AG09309 (cell line): ENCODE measurements around the gene TCEAL3.

Source experiments
- DNase-seq: peaks from one replicate; pipeline ENCODE4 v3.0.0-alpha.2; 2010; ENCODE audit warnings: low read depth
- H3K4me3 ChIP-seq: 2 replicates; pipeline ENCODE4 v1.5.1; 2011; ENCODE audit warnings: mild to moderate bottlenecking, low read depth, low read length, moderate library complexity; ENCODE audit not compliant: control insufficient read depth
- TF ChIP-seq, protein P1 (sequence below): IDR thresholded peaks from 2 replicates; pipeline ENCODE4 v1.5.1; 2011; ENCODE audit warnings: mild to moderate bottlenecking, low read depth, low read length, inconsistent platforms; ENCODE audit not compliant: insufficient read depth, control insufficient read depth; ENCODE audit errors: missing control alignments

Gene TCEAL3, protein sequence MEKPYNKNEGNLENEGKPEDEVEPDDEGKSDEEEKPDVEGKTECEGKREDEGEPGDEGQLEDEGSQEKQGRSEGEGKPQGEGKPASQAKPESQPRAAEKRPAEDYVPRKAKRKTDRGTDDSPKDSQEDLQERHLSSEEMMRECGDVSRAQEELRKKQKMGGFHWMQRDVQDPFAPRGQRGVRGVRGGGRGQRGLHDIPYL

DNA sequence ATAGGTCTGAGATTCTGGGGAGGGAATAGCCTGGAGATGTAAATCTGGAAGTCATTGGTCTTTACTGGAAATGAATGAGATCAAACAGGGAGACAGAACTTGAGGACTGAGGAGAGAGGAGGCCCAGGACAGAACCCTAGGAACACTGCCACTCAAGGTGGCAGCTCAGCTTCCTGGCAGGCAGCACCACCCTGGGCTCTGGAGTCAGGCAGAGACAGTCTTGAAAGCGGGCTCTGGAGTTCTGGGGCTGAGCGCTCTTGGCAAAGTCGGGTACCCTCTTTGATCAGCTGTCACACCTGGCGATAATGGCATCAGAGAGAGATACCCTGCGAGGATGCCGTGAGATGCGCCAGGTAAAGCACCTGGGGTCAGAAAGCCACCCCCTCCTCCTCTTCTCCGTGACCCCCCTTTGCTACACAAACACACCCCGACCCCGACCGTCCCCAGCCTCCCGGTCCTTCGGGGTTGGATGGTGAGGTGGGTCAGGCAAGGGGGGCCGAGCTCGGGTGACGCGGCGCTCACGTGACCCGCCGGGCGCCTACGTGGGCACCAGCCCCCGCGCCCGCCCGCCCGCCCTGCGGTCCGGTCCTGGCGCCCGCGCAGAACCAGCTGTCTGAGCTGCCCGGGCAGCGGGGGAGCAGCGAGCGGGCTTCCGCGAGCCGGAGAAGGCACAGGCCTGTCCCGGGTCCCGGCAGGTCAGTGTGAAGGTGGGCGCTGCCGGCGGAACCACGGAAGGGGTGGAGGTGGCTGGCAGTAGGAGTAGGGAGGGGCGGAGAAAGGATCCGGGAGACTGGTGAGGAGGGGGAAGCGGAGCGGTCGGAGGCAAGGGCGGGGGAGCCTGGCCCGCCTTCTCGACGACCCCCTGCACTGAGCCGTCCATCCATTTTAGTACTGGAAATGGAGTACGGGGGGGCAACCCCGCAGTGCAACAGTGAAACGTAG is at the start of gene TCEAL3:
Gene TCEAL3, plus strand, starts transcription at position 600 of the 942 bp plus-strand sequence. CDS start 1,102 bp downstream, outside the sequence.
- DNase-seq: no peak
- TF ChIP-seq, protein P1, sequence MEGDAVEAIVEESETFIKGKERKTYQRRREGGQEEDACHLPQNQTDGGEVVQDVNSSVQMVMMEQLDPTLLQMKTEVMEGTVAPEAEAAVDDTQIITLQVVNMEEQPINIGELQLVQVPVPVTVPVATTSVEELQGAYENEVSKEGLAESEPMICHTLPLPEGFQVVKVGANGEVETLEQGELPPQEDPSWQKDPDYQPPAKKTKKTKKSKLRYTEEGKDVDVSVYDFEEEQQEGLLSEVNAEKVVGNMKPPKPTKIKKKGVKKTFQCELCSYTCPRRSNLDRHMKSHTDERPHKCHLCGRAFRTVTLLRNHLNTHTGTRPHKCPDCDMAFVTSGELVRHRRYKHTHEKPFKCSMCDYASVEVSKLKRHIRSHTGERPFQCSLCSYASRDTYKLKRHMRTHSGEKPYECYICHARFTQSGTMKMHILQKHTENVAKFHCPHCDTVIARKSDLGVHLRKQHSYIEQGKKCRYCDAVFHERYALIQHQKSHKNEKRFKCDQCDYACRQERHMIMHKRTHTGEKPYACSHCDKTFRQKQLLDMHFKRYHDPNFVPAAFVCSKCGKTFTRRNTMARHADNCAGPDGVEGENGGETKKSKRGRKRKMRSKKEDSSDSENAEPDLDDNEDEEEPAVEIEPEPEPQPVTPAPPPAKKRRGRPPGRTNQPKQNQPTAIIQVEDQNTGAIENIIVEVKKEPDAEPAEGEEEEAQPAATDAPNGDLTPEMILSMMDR: no peak
- peak within 1 kb of the TSS; percentile 74 for H3K4me3 ChIP-seq

DNA sequence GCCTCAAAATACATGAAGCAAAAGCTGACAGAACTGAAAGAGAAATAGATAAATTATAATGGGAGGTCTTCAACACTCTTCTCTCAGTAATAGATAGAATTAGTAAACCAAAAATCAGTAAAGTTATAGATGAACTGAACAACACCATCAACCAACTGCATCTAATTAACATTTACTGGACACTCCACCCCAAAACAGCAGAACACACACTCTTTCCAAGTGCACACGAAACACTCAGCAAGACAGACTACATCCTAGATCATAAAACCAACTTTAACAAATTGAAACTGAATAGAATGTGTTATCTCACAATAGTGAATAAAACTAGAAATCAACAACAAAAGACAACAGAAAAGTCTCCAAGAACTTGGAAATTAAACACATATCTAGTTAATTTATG is 47.5 kb upstream of the TCEAL3 start:
- TF ChIP-seq, protein P1: no peak

DNA sequence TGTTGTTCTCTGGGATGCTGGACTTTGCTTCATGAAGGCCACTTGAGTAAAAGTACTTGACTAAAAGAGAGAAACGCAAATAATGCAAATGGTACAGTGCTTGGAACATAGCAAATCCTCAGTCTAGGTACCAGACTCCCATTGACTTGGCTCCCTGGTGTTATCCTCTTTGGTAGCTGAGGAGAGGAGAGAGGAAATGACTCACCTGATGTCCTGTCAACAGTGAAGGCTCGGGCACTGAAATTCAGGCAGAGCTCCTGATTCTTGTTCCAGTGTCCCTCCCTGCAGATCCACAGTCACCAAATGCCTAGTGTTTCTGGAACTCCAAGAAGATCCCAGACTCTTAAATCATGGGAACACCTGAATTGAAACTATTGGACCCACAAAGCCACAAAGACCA is 45.0 kb upstream of the TCEAL3 start:
- DNase-seq: no peak
- H3K4me3 ChIP-seq: no peak overlapping the region

More for the DNA sequence above, 47.5 kb upstream of the TCEAL3 start:
- no peak for DNase-seq
- no peak overlapping the region for H3K4me3 ChIP-seq

DNA sequence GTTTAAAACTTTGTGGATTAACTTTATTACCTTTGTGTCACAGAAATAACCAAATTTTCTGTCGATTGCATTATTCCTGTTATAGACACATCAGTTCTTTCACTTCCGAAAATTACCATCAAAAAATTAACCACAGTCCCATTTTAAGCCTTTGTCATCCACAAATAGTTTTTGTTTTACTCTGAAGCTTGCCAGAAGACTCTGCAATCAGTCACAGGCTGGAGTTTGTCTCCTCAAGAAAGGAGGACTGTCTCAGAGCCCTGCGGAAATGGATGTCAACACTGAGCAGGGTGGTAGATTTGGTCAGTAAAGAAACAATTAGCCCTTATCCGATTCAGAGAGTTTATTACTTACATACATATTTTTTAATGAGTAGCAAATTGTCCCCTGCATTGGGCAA is 42.6 kb upstream of the TCEAL3 start:
- H3K4me3 ChIP-seq: no peak overlapping the region
- TF ChIP-seq, protein P1: no peak
- DNase-seq: no peak

More for the DNA sequence above, 45.0 kb upstream of the TCEAL3 start:
- TF ChIP-seq, protein P1: no peak

DNA sequence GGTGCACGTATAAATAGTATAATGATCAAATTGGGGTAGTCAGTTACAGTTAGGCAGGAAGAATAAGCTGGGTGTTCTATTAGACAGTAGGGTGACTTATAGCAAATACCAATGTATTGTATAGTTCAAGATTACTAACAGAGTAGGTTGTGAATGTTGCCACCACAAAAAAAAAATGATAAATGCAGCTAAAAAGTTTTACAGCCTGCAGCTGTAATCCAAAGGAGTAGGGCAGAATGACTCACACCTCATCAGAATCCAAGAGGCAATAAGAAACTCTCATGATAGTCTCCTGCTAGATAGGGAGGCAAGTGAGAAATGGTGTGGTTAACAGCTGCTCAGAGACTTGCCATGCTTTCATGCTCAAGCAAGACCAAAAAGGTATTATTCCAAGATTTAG is 42.0 kb upstream of the TCEAL3 start:
- TF ChIP-seq, protein P1: no peak
- DNase-seq: peak; percentile 52
- H3K4me3 ChIP-seq: no peak overlapping the region

DNA sequence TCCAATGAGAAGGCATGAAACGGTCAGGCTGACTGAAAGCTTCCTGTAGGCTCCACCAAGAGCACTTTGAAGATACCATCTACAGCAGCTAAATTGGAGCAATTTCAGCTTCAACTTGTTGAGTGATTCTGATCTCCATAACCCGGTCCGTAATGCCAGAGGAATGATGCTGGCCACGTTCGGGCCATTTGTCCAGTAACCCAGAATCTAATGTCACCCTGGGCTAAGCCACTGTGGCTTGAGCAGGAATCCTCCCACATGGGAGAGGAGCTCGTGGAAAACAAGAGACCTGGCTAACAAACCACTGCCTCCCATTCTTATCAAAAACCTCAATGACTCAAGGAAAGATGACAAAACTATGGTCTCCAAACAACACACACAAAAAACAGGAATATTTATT is 36.6 kb upstream of the TCEAL3 start:
- H3K4me3 ChIP-seq: no peak overlapping the region
- DNase-seq: no peak
- TF ChIP-seq, protein P1: no peak
